ENCODE results near the gene COL17A1. TPM values are rescaled to one million over a fixed set of nuclear protein-coding genes. Genes with fewer than 3 reads are reported as not detected.

The COL17A1 gene
- polyA plus RNA-seq, 1 donor (not counting 4 experiments of a cell fraction or from before 2014, with no cell fraction given), result 2,386 TPM

- Histone ChIP-seq H3K4me2 (ENCODE audit: control insufficient read depth, extremely low read depth, insufficient read depth, low read depth, low read length) (no peak overlapping the region), H3K36me3 (ENCODE audit: control insufficient read depth in 2 of 2, extremely low read depth in 1 of 2, insufficient read depth in 2 of 2, low read length in 2 of 2) (peaks cover 81 to 91% of the 10 kb centered on the region in 2 experiments), H4K20me1 (ENCODE audit: control insufficient read depth, extremely low read depth, insufficient read depth, low read length) (peaks cover 3% of the 10 kb centered on the region), H3K9ac (ENCODE audit: control insufficient read depth, extremely low read depth, insufficient read depth, low read length) (no peak overlapping the region), H3K4me1 (ENCODE audit: control insufficient read depth, extremely low read depth, insufficient read depth, low read length) (no peaks in the 10 kb centered on the region), H3K27ac (ENCODE audit: control insufficient read depth, insufficient read depth, low read length) (no peak overlapping the region), H2AFZ (ENCODE audit: control insufficient read depth, low read length) (no peak overlapping the region), H3K79me2 (ENCODE audit: control insufficient read depth, insufficient read depth, low read length) (peaks cover 1% of the 10 kb centered on the region), H3K9me3 (ENCODE audit: control insufficient read depth, low read depth, low read length) (no peaks in the 10 kb centered on the region), H3K9me1 (ENCODE audit: control insufficient read depth, extremely low read depth, insufficient read depth, low read length) (no peaks in the 10 kb centered on the region), H3K4me3 (ENCODE audit: control insufficient read depth in 2 of 3, extremely low read depth in 1 of 3, insufficient read depth in 2 of 3, low read depth in 1 of 3, low read length in 3 of 3) (no peak overlapping the region), H3K27me3 (ENCODE audit: control insufficient read depth, extremely low read depth, insufficient read depth, low read length) (no peaks in the 10 kb centered on the region)
- no peak for FAIRE-seq
- dilution Hi-C loops (cut with MboI; ENCODE audit: extremely low pct_ligation_motif_present, low sequenced_read_pairs), result no loop called here
- DNase-seq (ENCODE audit: low read depth, low spot score), result no peak
- TF ChIP-seq EZH2 (IDR thresholded peaks at IDR 0.05; ENCODE audit: low read length) (no peak), CTCF (optimal IDR thresholded peaks at IDR 0.05 in 1 of 3, IDR thresholded peaks at IDR 0.05 in 1 of 3, conservative IDR thresholded peaks at IDR 0.05 in 1 of 3; ENCODE audit: extremely low read depth in 1 of 3, insufficient read depth in 2 of 3, low read length in 3 of 3) (no peak)
Measured at GRCh38 chr10:104036518-104037260, 49.0 kb downstream of the COL17A1 start.

GRCh38 chr10:104036069-104036384 is 49.7 kb downstream of the COL17A1 start:
- Histone ChIP-seq H3K9me1 (ENCODE audit: control insufficient read depth, extremely low read depth, insufficient read depth, low read length) (no peaks in the 10 kb centered on the region), H3K79me2 (ENCODE audit: control insufficient read depth, insufficient read depth, low read length) (no peaks in the 10 kb centered on the region), H3K4me2 (ENCODE audit: control insufficient read depth, extremely low read depth, insufficient read depth, low read depth, low read length) (no peak overlapping the region), H3K27me3 (ENCODE audit: control insufficient read depth, extremely low read depth, insufficient read depth, low read length) (no peaks in the 10 kb centered on the region), H3K9me3 (ENCODE audit: control insufficient read depth, low read depth, low read length) (no peaks in the 10 kb centered on the region), H3K4me1 (ENCODE audit: control insufficient read depth, extremely low read depth, insufficient read depth, low read length) (no peaks in the 10 kb centered on the region), H3K27ac (ENCODE audit: control insufficient read depth, insufficient read depth, low read length) (no peak overlapping the region), H3K9ac (ENCODE audit: control insufficient read depth, extremely low read depth, insufficient read depth, low read length) (no peak overlapping the region), H2AFZ (ENCODE audit: control insufficient read depth, low read length) (no peak overlapping the region), H4K20me1 (ENCODE audit: control insufficient read depth, extremely low read depth, insufficient read depth, low read length) (peaks cover 3% of the 10 kb centered on the region), H3K36me3 (ENCODE audit: control insufficient read depth in 2 of 2, extremely low read depth in 1 of 2, insufficient read depth in 2 of 2, low read length in 2 of 2) (peaks cover 77 to 92% of the 10 kb centered on the region in 2 experiments), H3K4me3 (ENCODE audit: control insufficient read depth in 2 of 3, extremely low read depth in 1 of 3, insufficient read depth in 2 of 3, low read depth in 1 of 3, low read length in 3 of 3) (no peak overlapping the region)
- DNase-seq (ENCODE audit: low read depth, low spot score), result no peak
- TF ChIP-seq CTCF (optimal IDR thresholded peaks at IDR 0.05 in 1 of 3, IDR thresholded peaks at IDR 0.05 in 1 of 3, conservative IDR thresholded peaks at IDR 0.05 in 1 of 3; ENCODE audit: extremely low read depth in 1 of 3, insufficient read depth in 2 of 3, low read length in 3 of 3) (no peak), EZH2 (IDR thresholded peaks at IDR 0.05; ENCODE audit: low read length) (no peak)
- FAIRE-seq, result peak; percentile 77
- dilution Hi-C loops (cut with MboI; ENCODE audit: extremely low pct_ligation_motif_present, low sequenced_read_pairs), result no loop called here
